Measurements from ENCODE around the gene RAF1.

Gene RAF1

GRCh38 chr3:12591997-12592715, 71.8 kb downstream of the RAF1 start:
- DNase-seq (ENCODE audit: low spot score): no peak

GRCh38 chr3:12591456-12591855, 72.5 kb downstream of the RAF1 start:
- DNase-seq (ENCODE audit: low spot score): no peak

- DNase-seq (ENCODE audit: low spot score): no peak
Measured at GRCh38 chr3:12590096-12590495, 73.8 kb downstream of the RAF1 start.

DNA sequence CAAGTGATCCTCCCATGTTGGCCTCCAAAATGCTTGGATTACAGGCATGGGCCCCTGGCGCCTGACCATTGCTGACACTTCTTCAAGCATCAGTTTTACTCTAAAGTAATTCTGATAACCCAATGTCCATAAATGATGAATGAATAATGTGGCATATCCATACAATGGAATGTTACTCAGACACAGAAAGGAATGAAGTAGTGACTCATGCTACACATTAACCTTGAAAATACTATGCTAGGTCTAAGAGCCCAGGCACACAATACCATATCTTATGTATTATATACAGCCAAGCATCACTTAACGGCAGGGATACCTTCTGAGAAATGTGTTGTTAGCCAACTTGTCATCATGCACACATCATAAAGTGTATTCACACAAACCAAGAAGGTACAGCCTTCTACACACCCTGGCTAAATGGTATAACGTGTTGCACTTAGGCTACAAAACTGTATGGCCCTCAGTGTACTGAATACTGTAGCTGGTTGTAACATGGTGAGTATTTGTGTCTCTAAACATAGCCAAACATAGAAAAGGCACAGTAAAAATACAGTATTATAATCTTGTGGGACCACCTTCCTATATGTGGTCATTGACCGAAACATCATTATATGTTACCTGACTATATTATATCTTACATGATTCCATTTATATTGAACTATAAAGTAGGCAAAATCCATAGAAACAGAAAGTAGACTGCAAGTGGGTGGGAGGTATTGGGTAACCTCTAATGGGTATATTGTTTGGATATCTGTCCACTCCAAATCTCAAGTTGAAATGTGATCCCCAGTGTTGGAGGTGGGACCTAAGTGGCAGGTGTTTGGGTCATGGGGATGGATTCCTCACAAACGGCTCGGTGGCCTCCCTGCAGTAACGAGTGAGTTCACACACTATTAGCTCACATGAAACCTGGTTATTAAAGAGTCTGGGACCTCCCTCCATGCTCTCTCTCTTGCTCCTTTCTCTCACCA, 75.6 kb downstream of the RAF1 start:
- no peak for DNase-seq (ENCODE audit: low spot score)

DNA sequence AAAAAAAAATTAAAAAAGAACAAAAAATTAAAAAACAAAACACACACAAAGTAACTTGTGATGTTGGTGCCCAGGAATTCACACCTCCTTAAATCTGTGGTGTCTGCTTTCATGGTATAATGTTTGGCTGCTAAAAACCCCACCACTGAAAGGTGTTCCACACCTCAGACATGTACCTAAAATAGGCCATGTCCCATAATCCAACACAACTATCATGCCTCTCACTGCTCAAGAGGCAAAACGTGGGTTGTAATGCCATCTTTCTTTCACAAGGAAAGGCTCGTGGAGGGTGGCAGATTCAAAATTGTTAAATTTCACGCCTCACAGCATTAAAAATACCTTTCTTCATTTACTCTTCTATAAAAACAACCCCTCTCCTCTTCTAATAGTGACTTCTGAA, 77.5 kb downstream of the RAF1 start:
- DNase-seq (ENCODE audit: low spot score): no peak

GRCh38 chr3:12585970-12586369, 77.9 kb downstream of the RAF1 start:
- DNase-seq (ENCODE audit: low spot score): no peak

GRCh38 chr3:12585181-12585580, 78.7 kb downstream of the RAF1 start:
- DNase-seq (ENCODE audit: low spot score): no peak

GRCh38 chr3:12584083-12584482, 79.8 kb downstream of the RAF1 start:
- DNase-seq (ENCODE audit: low spot score): no peak

DNA sequence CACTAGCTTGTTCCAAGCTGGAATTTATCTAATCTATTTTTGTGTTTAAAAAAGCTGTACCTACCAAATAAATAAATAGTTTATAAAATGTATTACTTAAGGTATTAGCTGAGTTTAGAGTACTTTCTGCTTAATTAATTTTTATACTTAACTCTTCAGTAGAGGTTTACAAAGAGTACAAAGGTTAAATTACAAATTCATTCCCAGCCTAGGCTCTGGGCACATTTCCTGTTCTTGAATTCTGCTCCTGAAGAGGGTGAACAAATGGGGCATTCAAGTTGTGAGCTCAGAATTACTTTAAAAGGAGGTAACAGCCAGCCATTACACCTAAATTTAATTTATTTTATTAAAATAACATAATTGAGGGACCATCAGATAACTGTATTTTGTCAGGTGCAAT, 80.6 kb downstream of the RAF1 start:
- DNase-seq (ENCODE audit: low spot score): no peak

- DNase-seq (ENCODE audit: low spot score): no peak
Measured at GRCh38 chr3:12582730-12583129, 81.2 kb downstream of the RAF1 start.

GRCh38 chr3:12579905-12580304, 84.0 kb downstream of the RAF1 start:
- peak; percentile 38 for DNase-seq (ENCODE audit: low spot score)

GRCh38 chr3:12579456-12579855, 84.5 kb downstream of the RAF1 start:
- DNase-seq (ENCODE audit: low spot score): no peak

GRCh38 chr3:12578742-12579141, 85.2 kb downstream of the RAF1 start:
- DNase-seq (ENCODE audit: low spot score): no peak

DNA sequence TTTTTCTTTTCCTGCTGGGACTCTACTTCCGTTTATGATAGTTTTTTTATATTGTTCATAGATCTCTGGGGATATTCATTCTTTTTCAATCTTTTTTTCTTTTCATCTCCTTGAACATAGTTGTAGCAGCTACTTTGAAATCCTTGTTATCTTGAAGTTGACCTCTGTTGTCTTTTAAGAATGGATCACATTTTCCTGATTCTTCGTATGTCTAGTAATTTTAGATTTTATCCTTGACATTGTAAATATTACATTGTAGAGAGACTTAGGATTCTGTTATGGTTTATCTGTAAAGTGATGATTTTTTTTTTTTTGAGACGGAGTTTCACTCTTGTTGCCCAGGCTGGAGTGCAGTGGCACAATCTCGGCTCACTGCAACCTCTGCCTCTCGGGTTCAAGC, 86.5 kb downstream of the RAF1 start:
- no peak for DNase-seq (ENCODE audit: low spot score)

- DNase-seq (ENCODE audit: low spot score): no peak
Measured at GRCh38 chr3:12574661-12575060, 89.3 kb downstream of the RAF1 start.

DNA sequence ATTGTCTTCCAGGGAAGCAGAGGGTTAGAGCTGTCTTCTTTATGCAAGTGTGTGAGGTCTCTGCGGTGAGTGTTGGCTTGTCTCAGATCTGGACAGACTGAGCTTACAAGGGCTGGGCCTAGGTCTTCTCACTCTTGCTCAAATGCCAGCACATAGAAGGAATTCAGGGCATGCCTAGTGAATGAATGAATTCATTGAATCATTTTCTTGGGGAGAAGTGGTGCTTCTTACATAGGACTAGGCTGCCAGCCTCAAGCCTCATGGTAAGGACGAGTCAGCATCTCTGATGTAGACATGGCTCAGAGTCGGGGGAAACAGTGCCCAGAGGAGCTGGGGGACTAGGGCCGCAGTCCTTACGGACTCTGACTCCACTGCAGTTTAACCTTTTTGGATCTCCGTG, 89.8 kb downstream of the RAF1 start:
- DNase-seq (ENCODE audit: low spot score): no peak

- no peak for DNase-seq (ENCODE audit: low spot score)
Measured at GRCh38 chr3:12571986-12572385, 91.9 kb downstream of the RAF1 start.

GRCh38 chr3:12569836-12570235, 94.1 kb downstream of the RAF1 start:
- no peak for DNase-seq (ENCODE audit: low spot score)

DNA sequence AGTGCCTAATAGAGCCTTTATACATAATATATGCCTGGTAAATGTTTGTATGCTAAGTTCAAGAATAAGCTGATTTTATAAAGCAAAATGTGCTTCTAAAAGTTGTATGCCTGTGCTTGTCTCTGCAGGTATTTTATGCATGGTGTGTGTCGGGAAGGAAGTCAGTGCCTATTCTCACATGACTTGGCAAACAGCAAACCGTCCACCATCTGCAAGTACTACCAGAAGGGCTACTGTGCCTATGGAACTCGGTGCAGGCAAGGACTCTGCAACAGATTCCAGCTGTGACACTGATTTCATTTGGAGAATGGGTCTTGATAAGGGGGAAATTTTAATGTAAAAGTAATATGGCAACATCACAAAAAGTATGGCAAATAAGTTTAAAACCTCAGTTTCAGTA, 95.2 kb downstream of the RAF1 start:
- DNase-seq (ENCODE audit: low spot score): no peak

DNA sequence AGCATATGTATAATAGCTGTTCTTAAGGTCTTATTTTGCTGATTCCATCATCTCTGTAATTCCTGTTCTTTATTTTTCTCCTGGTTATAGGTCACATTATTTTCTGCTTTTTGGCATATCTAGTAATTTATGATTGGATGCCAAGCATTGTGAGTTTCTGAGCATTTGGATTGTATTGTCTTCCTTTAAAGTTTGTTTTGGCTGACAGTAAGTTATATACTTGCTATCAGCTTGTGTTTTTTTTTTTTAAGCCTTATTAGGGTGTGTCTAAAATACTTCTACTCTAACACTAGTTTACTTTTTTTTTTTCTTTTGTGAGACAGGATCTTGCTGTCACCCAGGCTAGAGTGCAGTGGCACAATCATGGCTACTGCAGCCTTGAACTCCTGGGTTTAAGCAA, 96.9 kb downstream of the RAF1 start:
- no peak for DNase-seq (ENCODE audit: low spot score)

DNA sequence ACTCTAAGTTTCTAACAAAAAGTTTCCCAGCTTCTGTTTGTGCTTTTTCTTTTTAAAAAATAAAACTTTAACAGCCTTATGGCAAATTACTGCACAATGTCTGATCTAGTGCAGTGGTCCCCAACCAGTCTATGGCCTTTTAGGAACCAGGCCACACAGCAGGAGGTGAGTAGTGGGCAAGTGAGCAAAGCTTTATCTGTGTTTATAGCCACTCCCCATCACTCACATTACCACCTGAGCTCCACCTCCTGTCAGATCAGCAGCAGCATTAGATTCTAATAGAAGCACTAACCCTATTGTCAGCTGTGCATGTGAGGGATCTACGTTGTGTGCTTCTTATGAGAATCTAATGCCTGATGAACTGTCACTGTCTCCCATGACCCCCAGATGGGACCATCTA, 101.5 kb downstream of the RAF1 start:
- DNase-seq (ENCODE audit: low spot score): no peak

- no peak for DNase-seq (ENCODE audit: low spot score)
Measured at GRCh38 chr3:12561397-12561796, 102.5 kb downstream of the RAF1 start.

- no peak for DNase-seq (ENCODE audit: low spot score)
Measured at GRCh38 chr3:12560505-12561190, 103.3 kb downstream of the RAF1 start.

Measured in AG20443 (cell line).